ENCODE results near the gene PAWR. TPM values are rescaled to one million over a fixed set of nuclear protein-coding genes. Genes with fewer than 3 reads are reported as not detected.

Gene PAWR
- total and polyA plus RNA-seq, 2 donors (not counting 1 experiment from before 2014, with no cell fraction given), result 6.5 to 16.0 TPM

- no peak overlapping the region for H3K9ac ChIP-seq (ENCODE audit: insufficient read depth, low read length)
- H3K4me1 ChIP-seq (ENCODE audit: control insufficient read depth, extremely low read depth, insufficient read depth, low read length), result no peaks in the 10 kb centered on the region
- no peak overlapping the region for H3K27ac ChIP-seq (ENCODE audit: insufficient read depth, low read length)
- no peak overlapping the region for H3K4me3 ChIP-seq (replicated peaks in 1 of 4; ENCODE audit: control extremely low read depth in 1 of 4, insufficient read depth in 1 of 4, low read depth in 3 of 4, low read length in 4 of 4)
- H3K9me3 ChIP-seq (ENCODE audit: control insufficient read depth, insufficient read depth, low read depth, low read length), result no peaks in the 10 kb centered on the region
- no peak overlapping the region for H3K4me2 ChIP-seq (ENCODE audit: extremely low read depth, insufficient read depth, low read length)
- H4K20me1 ChIP-seq (ENCODE audit: control insufficient read depth, extremely low read depth, insufficient read depth, low read length), result no peaks in the 10 kb centered on the region
- TF ChIP-seq CTCF (conservative IDR thresholded peaks at IDR 0.05 in 1 of 2, IDR thresholded peaks at IDR 0.05 in 1 of 2; ENCODE audit: low read depth in 1 of 2, low read length in 2 of 2), result no peak
- no peak overlapping the region for H2AFZ ChIP-seq (ENCODE audit: low read length)
- DNase-seq (ENCODE audit: low read depth in 2 of 2), result no peak
- no peaks in the 10 kb centered on the region for H3K79me2 ChIP-seq (ENCODE audit: control insufficient read depth, insufficient read depth, low read length)
- H3K36me3 ChIP-seq (ENCODE audit: control insufficient read depth, insufficient read depth, low read length), result no peaks in the 10 kb centered on the region
- no peaks in the 10 kb centered on the region for H3K27me3 ChIP-seq (ENCODE audit: control insufficient read depth, insufficient read depth, low read length)
Measured at GRCh38 chr12:79535751-79536150, 155.0 kb downstream of the PAWR start.

Other genes with a start within 250 kb of the PAWR start
- 120 and 139 TPM in 2 replicates for gene PPP1R12A, start 244.1 kb upstream of the PAWR start, total RNA-seq
- gene PPP1R12A, start 244.1 kb upstream of the PAWR start, polyA plus RNA-seq, result 76.4 and 94.9 TPM in 2 replicates

Data from fibroblast of lung (primary cell).